SK-N-MC (cell line): Measurements from ENCODE around the gene DNAH17.

Experiments used
- EZH2 ChIP-seq: fragments of 200-600 bp; sonication (generic); IDR thresholded peaks from one replicate; pipeline ENCODE4 v1.6.1; 2017; ENCODE audit warnings: antibody characterized with exemption
- FOXP2 ChIP-seq: optimal IDR thresholded peaks from 2 replicates; pipeline ENCODE3; 2011; ENCODE audit warnings: mild to moderate bottlenecking, moderate library complexity; ENCODE audit not compliant: insufficient read depth; ENCODE audit errors: extremely low read length, control extremely low read depth
- POLR2AphosphoS5 ChIP-seq: IDR thresholded peaks from 2 replicates; pipeline ENCODE4 v1.6.1; 2012; ENCODE audit warnings: mild to moderate bottlenecking, low read depth, low read length, borderline replicate concordance

GRCh38 chr17:78438694-78439325 lies 138.4 kb downstream of the DNAH17 start:
- TF ChIP-seq POLR2AphosphoS5 (no peak), EZH2 (no peak), FOXP2 (no peak)
